Measurements from ENCODE around the gene TEKTIP1. TPM values are rescaled to one million over a fixed set of nuclear protein-coding genes. Genes with fewer than 3 reads are reported as not detected.

TEKTIP1 gene
- total RNA-seq, 1 donor from 2014 or later, result not detected

- H3K4me3 ChIP-seq (ENCODE audit: low read depth, low read length), result no peak overlapping the region
- TF ChIP-seq CTCF (conservative IDR thresholded peaks at IDR 0.05; ENCODE audit: low read depth, low read length), result no peak
- DNase-seq (ENCODE audit: low read depth), result no peak
Measured at GRCh38 chr19:3508771-3509535, 30.0 kb upstream of the TEKTIP1 start.

GRCh38 chr19:3509566-3509989 is 29.4 kb upstream of the TEKTIP1 start:
- DNase-seq (ENCODE audit: low read depth), result no peak
- no peak for TF ChIP-seq CTCF (conservative IDR thresholded peaks at IDR 0.05; ENCODE audit: low read depth, low read length)

GRCh38 chr19:3510727-3511126 is 28.2 kb upstream of the TEKTIP1 start:
- H3K4me3 ChIP-seq (ENCODE audit: low read depth, low read length), result no peak overlapping the region
- DNase-seq (ENCODE audit: low read depth), result no peak
- no peak for TF ChIP-seq CTCF (conservative IDR thresholded peaks at IDR 0.05; ENCODE audit: low read depth, low read length)

More at GRCh38 chr19:3509566-3509989, 29.4 kb upstream of the TEKTIP1 start:
- no peak overlapping the region for H3K4me3 ChIP-seq (ENCODE audit: low read depth, low read length)

- H3K4me3 ChIP-seq (ENCODE audit: low read depth, low read length), result no peak overlapping the region
- no peak for DNase-seq (ENCODE audit: low read depth)
- no peak for TF ChIP-seq CTCF (conservative IDR thresholded peaks at IDR 0.05; ENCODE audit: low read depth, low read length)
Measured at GRCh38 chr19:3511506-3512251, 27.3 kb upstream of the TEKTIP1 start.

- H3K4me3 ChIP-seq (ENCODE audit: low read depth, low read length), result no peak overlapping the region
- DNase-seq (ENCODE audit: low read depth), result no peak
- no peak for TF ChIP-seq CTCF (conservative IDR thresholded peaks at IDR 0.05; ENCODE audit: low read depth, low read length)
Measured at GRCh38 chr19:3512562-3513228, 26.3 kb upstream of the TEKTIP1 start.

GRCh38 chr19:3513229-3514140 is 25.5 kb upstream of the TEKTIP1 start:
- DNase-seq (ENCODE audit: low read depth), result no peak
- H3K4me3 ChIP-seq (ENCODE audit: low read depth, low read length), result no peak overlapping the region
- TF ChIP-seq CTCF (conservative IDR thresholded peaks at IDR 0.05; ENCODE audit: low read depth, low read length), result no peak

Data from epithelial cell of proximal tubule (primary cell).